ENCODE results near the gene SMIM29.
"Not testable (repeated sequence)": the region's sequence is repeated elsewhere in the genome, so short reads cannot be mapped to it uniquely, and the experiment has no call there.

SMIM29 gene

DNA sequence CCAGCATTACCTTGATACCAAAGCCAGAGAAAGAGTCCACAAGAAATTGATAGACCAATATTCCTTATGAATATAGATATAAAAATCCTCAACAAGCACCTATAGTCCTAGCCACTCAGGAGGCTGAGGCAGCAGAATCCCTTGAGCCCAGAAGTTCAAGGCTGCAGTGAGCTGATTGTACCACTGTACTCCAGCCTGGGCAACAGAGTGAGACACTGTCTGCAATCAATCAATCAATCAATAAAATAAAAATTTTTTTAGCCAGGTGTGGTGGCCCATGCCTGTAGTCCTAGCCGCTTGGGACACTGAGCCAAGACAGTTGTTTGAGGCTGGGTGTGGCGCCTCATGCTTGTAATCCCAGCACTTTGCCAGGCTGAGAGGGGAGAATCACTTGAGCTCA, 18.9 kb upstream of the SMIM29 start:
- DNase-seq: no peak

DNA sequence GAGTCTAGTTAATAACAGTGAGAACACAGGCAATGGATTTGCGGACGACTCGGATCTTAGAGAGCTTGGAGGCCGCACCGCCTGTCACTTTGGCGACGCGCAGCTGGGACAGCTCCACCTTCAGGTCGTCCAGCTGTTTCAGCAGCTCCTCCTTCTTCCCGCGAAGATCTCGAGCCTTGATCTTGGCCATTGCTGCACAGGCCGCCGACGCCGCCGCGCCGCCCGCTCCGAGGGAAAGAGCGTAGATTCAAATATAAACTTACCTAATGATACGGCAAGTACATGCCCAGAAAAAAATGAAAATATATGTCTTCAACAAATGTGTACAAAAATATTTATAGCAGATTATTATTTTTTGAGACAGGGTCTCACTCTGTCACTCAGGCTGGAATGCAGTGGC, 14.7 kb upstream of the SMIM29 start:
- DNase-seq: not testable (repeated sequence)

DNA sequence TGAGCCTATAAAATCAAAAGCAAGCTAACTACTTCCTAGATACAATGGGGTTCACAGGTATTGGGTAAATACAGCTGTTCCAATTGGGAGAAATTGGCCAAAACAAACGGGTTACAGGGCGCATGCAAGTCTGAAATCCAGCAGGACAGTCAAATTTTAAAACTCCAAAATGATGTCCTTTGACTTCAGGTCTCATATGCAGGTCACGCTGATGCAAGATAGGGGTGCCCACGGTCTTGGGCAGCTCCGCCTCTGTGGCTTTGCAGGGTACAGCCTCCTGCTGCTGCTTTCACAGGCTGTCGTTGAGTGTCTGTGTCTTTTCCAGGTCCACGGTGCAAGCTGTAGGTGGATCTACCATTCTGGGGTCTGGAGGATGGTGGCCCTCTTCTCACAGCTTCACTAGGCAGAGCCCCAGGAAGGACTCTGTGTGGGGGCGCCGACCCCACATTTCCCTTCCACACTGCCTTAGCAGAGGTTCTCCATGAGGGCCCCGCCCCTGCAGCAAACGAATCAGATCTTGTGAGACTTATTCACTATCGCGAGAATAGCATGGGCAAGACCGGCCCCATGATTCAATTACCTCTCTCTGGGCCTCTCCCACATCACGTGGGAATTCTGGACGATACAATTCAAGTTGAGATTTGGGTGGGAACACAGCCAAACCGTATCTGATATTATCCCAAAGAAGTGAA, 11.9 kb upstream of the SMIM29 start:
- DNase-seq: no peak

DNA sequence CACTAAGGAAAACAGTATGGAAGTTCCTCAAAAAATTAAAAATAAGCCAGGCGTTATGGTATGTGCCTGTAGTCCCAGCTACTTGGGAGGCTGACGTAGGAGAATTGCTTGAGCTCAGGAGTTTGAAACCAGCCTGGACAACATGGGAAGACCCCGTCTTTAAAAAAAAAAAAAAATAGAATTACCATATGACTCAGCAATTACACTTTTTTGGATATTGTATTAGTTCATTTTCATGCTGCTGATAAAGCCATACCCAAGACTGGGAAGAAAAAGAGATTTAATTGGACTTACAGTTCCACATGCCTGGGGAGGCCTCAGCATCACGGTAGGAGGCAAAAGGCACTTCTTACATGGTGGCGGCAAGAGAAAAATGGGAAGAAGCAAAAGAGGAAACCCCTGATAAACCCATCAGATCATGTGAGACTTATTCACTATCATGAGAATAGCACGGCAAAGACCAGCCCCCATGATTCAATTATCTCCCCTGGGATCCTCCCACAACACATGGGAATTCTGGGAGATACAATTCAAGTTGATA, 10.8 kb upstream of the SMIM29 start:
- no peak for DNase-seq

DNA sequence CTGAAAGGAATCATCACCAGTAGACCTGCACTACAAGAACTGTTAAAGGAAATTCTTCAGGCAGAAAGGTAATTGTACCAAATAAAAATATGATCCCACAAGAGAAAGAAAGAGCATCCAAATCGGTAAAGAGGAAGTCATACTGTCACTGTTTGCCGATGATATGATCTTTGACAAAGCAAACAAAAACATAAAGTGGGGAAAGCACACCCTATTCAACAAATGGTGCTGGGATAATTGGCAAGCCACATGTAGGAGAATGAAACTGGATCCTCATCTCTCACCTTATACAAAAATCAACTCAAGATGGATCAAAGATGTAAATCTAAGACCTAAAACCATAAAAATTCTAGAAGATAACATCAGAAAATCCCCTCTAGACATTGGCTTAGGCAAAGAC, 3.6 kb upstream of the SMIM29 start:
- not testable (repeated sequence) for DNase-seq

DNA sequence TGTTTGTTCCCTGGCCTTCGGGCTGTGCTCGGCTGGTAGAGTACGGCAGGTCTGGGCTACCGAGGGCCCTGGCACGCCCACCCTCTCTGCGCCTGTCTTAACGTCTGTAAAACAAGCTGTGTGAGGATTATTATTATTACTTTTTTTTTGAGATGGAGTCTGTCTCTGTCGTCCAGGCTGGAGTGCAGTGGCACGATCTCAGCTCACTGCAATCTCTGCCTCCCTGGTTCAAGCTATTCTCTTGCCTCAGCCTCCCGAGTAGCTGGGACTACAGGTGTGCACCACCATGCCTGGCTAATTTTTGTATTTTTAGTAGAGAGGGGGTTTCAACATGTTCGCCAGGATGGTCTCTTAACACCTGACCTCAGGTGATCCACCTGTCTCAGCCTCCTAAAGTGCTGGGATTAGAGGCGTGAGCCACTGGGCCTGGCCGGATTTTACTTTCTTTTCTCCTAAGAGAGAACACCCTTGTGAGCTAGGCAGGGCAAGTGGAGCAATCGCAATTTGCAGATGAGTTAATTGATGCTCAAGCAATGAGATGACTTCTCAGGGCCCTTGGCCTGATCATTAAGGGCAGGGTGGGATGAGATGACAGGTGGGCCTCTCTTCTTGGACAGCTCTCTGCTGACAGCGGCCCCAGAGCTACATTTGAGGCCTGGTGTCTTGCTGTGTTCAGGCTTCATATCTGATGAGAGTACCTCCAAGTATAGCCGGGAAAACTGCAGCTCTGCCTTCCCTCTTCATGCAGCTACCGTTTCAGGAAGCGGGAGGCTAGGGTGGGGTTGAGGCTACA, 859 bp upstream of the SMIM29 start:
- no peak for DNase-seq

DNA sequence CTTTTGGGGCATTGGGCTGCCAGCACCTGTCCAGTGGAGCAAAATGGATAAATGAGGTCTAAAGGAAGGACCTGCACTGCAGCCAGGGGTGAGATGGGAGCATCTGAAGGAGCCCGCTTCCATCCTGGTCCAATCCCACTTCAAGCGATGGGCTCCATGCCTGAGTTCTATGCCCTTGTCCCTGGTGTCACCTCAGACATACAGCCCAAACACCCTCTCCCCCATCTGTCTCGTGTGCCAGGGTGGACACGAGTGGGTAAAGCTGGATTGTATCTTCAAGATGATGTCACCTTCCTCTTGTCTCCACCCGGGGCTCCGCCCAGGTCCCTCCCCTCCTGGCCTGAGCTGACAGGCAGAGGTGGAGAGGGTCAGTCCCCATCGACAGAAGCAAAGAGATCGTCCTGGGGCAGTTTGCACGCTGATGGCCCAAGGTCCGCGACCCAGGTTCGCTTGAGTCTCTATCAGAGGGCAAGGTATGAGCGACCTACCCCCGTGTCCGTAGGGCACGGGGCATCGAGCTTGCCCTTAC, 544 bp downstream of the SMIM29 start:
- peak in 4 of 5 donors; percentile 31 to 45 (median 36) for DNase-seq

DNA sequence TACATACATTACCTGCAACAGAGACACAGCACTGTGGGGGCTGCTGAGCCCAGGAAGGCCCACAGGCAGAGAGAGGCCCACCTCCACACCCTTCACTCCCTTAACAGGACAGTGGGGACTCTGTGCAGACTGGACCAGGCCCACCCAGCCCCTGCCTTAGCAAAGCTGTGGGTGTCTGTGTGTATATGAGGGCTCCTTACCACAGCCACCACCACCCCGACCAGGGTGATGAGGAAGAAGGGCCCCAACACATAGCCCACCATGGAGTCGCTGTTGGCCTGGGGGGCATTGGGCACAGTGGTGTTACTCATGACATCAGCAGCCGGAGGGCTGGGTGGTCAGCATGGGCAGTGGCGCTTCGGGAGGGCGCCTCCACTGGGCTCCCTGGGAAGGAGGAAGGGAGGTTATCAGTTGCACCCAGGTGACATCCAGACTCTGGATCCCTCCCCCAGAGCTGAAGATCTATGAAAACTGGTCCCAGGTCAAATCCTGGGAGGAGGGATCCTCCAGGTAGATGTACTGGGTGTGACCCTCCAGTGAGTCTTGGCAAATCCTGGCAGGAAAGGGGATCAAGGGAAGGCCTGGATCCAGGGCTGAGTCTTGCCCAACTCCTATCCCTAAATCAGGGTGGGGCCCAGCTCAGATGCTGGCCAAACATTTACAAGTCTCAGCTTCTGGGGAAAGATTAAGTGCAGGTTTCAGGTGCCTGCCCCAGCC, 1.2 kb downstream of the SMIM29 start:
- DNase-seq: no peak

DNA sequence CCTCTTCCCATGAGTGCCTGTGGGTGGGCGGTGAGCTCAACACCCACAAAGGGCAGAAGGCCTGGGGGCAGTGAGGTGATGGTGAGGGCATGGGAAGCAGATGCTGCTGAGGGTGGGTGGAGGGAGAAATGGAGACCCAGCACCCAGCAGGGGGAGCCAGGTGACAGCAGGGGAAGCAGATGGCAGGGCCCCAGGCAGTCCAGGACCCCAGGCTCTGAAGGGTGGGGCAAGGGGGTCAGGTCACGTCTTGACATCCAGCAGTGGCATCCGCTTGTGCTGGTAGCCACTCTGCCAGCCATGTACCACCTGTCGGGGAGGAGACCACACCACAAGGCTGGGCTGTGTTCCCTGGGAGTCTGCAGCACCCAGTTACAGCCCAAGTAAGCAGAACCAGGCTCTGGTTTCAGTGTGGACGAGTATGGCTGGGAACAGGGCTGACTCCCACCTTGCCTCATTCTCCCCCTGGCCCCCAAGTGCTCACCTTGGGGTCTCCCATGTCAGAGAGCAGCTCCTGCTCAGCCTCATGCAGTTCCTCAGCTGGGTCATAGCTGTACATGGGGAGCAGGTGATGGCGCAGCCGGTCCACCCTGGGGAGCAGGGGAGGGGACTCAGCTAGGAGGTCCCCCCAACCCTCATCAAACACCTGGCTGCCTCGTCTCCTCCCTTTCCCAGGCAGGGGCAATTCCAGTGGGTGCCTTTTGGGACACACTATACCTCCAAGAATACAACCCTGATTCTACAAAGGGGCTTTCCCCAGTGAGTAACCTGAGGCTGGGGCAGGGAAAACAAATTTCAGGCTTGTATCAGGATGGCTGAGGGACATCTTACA, 2.0 kb downstream of the SMIM29 start:
- peak in 4 of 5 donors; percentile 27 to 41 (median 40) for DNase-seq

DNA sequence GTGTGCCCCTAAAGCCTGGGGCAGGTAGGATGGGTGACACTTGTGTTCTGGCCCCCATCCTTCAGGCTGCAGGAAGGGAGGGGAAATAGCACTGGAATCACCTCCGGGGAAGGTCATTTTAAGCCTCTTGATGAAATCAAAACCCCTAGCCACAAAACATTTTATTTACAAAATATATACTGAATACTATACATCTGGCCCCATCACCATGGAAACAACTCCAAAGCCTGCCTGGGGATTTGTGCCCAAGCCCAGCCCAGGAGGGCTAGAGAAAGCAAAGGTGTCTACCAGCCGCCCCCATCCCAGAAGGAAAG, 2.6 kb downstream of the SMIM29 start:
- DNase-seq: no peak

DNA sequence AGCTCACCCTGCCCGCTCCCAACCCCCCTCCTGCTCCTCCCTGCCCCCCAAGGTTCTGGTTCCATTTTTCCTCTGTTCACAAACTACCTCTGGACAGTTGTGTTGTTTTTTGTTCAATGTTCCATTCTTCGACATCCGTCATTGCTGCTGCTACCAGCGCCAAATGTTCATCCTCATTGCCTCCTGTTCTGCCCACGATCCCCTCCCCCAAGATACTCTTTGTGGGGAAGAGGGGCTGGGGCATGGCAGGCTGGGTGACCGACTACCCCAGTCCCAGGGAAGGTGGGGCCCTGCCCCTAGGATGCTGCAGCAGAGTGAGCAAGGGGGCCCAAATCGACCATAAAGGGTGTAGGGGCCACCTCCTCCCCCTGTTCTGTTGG, 3.1 kb downstream of the SMIM29 start:
- not testable (repeated sequence) for DNase-seq

DNA sequence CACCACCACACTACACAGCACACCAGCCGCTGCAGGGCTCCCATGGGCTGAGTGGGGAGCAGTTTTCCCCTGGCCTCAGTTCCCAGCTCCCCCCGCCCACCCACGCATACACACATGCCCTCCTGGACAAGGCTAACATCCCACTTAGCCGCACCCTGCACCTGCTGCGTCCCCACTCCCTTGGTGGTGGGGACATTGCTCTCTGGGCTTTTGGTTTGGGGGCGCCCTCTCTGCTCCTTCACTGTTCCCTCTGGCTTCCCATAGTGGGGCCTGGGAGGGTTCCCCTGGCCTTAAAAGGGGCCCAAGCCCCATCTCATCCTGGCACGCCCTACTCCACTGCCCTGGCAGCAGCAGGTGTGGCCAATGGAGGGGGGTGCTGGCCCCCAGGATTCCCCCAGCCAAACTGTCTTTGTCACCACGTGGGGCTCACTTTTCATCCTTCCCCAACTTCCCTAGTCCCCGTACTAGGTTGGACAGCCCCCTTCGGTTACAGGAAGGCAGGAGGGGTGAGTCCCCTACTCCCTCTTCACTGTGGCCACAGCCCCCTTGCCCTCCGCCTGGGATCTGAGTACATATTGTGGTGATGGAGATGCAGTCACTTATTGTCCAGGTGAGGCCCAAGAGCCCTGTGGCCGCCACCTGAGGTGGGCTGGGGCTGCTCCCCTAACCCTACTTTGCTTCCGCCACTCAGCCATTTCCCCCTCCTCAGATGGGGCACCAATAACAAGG, 3.6 kb downstream of the SMIM29 start:
- DNase-seq: not testable (repeated sequence)

DNA sequence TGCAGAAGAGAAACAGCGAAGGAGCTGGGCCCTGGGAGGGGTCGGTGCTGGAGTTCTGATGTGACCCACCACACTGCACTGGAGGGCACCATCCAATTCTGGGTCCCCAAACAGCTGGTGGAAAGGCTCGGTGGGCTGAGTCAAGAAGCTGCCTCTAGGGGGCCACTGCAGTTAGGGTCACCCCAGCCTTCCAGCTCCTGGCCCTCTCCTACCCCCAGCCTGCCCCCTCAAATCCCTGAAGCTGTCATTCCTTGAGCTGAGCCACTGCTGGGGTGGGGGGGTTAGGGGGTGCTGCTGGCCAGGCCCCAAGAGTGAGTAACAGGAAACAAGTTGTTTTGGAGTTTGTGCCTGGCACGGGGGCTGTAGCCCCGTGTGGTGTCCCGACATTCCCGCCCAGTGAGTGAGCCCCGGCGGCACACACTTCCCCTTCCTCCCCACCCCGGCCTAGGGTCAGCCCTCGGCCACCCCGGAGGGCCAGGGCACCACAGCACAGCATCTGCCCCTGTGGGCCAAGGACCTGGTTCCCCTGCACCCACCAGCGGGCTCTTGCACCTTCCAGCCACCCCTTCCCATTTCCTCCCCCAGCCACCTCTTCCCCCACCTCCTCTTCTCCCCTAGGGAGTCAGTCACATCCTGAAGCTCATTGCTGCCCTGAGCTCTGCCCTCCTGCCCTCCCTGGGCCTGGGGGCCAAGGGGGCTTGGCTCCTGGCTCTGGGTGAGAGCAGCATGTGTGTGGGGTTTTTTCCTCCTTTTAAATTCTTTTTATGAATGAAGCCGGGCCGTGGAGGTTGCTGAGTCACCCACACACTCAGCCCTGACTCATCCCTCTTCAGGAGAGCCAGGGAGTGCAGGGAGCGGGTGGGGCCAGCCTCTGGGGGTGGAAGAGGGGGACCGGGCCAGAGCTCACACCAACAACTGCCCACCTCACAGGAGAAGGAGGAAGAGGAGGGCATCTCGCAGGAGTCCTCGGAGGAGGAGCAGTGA, 4.6 kb downstream of the SMIM29 start:
- DNase-seq: no peak

DNA sequence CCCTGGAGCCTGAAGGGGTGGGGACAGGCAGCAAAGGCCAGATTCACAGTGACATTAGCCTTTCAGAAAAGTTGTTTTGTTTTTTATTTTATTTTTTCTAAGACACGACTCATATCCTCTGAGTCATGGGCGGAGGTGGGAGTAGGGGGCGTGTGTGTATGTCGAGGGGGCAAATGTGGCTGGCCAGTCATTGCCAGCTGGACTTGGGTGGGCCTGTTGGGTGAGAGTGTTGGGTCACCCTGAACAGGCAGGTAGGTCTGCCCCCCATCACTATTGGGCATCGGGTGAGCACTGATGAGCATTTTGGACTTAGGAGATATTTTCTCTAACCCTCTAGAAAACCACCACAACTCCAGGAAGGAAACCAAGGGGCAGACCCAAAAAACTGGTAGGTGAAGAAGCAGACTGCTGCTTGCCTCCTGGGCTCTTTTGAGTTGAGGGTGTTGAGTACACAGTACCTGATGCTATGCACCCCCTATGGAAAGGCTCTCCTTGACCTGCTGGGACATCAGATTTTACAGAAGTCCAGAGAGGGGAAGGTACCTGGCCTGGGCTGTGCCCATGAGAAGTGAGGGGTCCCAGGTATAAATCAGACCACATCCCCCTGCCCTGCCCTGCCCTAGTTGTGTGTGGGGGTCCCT, 5.6 kb downstream of the SMIM29 start:
- DNase-seq: no peak

DNA sequence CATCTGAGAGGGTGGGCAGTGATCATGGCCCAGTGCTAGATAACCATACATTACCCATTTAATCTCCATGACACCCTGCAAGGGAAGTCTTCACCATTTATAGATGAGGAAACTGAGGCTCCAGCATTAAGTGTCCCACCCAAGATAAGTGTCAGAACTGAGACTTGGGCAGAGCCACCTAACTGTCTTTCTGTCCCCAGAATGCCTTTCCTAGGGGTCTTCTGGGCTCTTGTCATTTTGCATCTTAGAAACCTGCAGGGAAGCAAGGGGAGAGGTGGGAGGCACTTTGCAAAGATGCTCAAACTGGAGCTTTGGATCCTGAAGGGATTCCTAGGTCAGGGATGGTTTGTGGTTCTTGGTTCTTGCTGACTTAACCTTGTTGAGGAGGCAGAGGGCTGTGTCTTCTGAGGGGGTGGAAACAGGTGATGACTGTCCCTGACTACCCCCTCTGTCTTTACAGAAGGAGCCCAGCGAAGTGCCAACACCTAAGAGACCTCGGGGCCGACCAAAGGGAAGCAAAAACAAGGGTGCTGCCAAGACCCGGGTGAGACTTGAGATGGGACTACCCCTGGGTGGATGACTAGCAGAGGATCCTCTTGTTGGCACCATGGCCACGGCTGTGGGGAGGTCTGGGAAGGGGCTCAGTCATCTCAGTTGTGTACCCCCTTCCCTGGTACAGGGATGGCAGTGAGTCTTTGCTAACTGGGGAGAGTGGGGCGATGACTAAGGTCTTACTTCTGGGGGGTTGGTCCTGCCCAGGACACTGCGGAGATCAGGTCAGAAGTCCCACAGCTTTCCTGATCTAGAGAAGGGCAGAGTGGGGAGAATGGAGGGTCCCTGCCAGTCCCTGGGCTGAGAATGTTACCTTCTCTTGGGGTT, 6.3 kb downstream of the SMIM29 start:
- no peak for DNase-seq

DNA sequence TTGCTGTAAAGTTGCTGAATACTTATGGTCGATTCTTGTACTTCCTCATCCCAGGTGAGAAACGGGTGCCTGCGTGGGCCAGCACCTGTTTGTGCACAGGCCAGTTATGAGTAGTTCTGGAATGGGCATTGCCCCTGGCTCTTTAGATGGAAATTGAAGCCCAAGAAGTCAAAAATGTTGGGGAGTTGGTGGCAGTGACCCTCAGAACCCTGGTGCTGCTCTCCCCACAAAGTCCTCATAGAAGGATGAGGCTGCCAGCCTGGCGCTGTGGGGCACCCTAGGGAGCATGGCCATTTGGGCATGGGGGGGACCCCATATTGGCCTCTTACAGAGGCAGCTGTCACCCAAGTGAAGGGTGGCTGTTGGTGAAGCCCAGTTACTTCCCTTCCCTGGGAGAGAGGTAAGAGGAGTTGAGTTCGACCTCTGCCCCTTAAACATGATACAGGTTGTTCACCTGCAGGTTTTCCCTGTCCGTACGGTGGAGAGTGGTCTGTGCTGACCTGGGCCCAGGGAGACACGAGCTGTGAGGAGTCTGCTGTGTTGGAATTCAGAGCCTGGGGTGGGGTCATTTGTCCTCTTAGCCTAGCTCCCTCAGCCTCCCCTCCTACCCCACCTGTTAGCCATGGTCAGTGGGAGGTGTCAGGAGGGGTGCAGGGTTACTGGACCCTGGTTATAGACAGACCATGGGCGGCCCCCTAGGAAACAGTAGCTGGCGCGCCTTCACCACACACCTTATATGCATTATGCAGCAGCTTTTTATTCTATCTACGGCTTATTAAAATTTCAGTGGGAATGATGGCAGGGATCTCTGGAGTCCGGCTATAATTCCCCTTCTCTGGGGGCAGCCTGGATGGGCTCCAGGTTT, 7.2 kb downstream of the SMIM29 start:
- no peak for DNase-seq

DNA sequence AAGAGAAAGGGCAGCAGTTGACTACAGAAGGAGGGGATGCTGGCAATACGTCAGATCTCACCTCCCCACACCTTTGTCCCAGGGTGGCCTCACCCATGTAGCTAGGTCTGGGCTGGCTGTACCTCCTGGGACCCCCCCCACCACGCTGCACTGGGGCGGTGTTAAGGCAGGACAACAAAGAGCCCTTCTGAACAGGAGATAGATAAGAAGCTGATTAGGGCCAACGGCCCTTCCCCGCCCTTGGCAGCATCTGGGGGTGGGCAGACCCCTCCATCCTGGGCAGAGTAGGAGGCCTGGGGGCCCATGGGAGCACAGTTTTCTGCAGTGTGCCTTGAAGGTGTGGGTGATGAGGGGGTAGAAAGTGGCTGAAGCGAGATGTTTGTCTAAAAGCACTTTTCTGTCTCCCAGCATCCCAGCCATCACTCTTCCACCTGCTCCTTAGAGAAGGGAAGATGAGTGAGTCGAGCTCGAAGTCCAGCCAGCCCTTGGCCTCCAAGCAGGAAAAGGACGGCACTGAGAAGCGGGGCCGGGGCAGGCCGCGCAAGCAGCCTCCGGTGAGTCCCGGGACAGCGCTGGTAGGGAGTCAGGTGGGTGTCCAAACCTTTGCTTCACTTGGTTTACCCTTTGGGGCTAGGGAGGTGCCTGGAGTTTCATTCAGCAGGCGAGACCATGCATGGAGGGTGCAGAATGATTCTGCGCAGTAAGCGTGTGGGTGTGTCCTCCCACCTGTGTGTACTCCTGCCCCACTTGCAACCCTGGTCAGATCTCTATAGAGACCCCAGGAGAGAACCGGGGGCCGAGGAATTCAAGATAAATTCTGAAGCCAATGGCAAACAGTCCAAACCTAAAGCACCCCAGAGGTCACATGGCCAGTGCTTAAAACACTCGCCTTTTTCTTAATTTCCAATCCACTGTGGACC, 8.2 kb downstream of the SMIM29 start:
- DNase-seq: no peak
